Motor neuron (in vitro differentiated cells): ENCODE measurements around the gene SHMT2. TPM values are rescaled to one million over a fixed set of nuclear protein-coding genes. Genes with fewer than 3 reads are reported as not detected.

ENCODE experiments used
- ATAC-seq, 8 experiments: fragments of 200-7000 bp; cut with Tn5 transposase; replicated peaks in 6 of 8; 2 replicates each; pipeline ENCODE4 v1.8.0; 2021; ENCODE audit warnings: mild to moderate bottlenecking in 8 of 8, moderate library complexity in 8 of 8
- H3K27ac ChIP-seq, 2 donors: fragments of 250-450 bp; sonication (Bioruptor Pico); 2 replicates each; pipeline ENCODE4 v1.9.0; 2021; ENCODE audit warnings: antibody characterized with exemption in 2 of 2, mild to moderate bottlenecking in 2 of 2, moderate library complexity in 1 of 2
- H3K4me1 ChIP-seq, 2 donors: fragments of 250-450 bp; sonication (Bioruptor Pico); replicated peaks in 1 of 2; 2 replicates each; pipeline ENCODE4 v1.6.1; 2021; ENCODE audit warnings: antibody characterized with exemption in 2 of 2, mild to moderate bottlenecking in 2 of 2, moderate library complexity in 1 of 2
- H3K4me3 ChIP-seq, 5 donors: fragments of 250-450 bp; sonication (Bioruptor Pico); 2 replicates each; pipeline ENCODE4 v1.9.0; 2021; ENCODE audit warnings: antibody characterized with exemption in 5 of 5, mild to moderate bottlenecking in 5 of 5, moderate library complexity in 4 of 5
- WGBS, 10 experiments: fragments of 450-650 bp; shearing (Covaris generic); methylation state at CpG; one replicate each; pipeline ENCODE4 v1.0.0; 2022; 5-methylcytosine and 5-hydroxymethylcytosine counted together
- in situ Hi-C, 9 experiments: fragments of 400-800 bp; cut with MboI; loops; one replicate each; pipeline ENCODE4 v1.15.0; 2021; ENCODE audit warnings: low sequenced_read_pairs in 9 of 9, low pct_unique_long_range_greater_than_20kb in 2 of 9; ENCODE audit not compliant: unreplicated experiment in 9 of 9
- total RNA-seq, 8 experiments: library from RNA; unstranded; fragments of 300-600 nt; gene quantifications; 2 replicates each; pipeline versions ENCODE4 v1.2.3 to v1.2.4, GENCODE V29; 2022

The SHMT2 gene
- total RNA-seq, 8 experiments from 2014 or later: 72.9 to 187 (median 120) TPM

GRCh38 chr12:57225680-57226210 is 3.8 kb upstream of the SHMT2 start:
- ATAC-seq: no peak
- whole genome bisulfite sequencing, 10 experiments: 0 to 62% methylated on average over 1 to 7 of the region's 18 CpGs; no CpG with 5 or more reads in 8 of the 10 experiments
- Histone ChIP-seq H3K27ac (peak overlapping the region in 1 of 2 donors; percentile 17), H3K4me3 (no peak overlapping the region), H3K4me1 (peaks cover 83 to 88% of the 10 kb centered on the region in 2 donors)
- in situ Hi-C loops: loop anchor here in 1 of 9 experiments (25.0 kb wide), 1 partner anchor 237 kb away; the partner anchor contains the start of genes GLI1 and INHBE

- ATAC-seq: peak in 4 of 8 experiments; percentile 2 to 23 (median 12)
- Histone ChIP-seq H3K4me3 (peak overlapping the region in 3 of 5 donors; percentile 6 to 12 (median 8)), H3K27ac (peak overlapping the region; percentile 17 to 64), H3K4me1 (peaks cover 83 to 88% of the 10 kb centered on the region in 2 donors)
- 20 to 90% (median 35%) methylated on average over 1 to 5 of the region's 35 CpGs; no CpG with 5 or more reads in 5 of the 10 experiments for WGBS, 10 experiments
- in situ Hi-C loops: loop anchor here in 1 of 9 experiments (25.0 kb wide), 1 partner anchor 236 kb away; the partner anchor contains the start of genes GLI1 and INHBE
Observed at GRCh38 chr12:57226588-57227314, 2.8 kb upstream of the SHMT2 start.

- in situ Hi-C loops: loop anchor here in 1 of 9 experiments (25.0 kb wide), 1 partner anchor 235 kb away; the partner anchor contains the start of genes GLI1 and INHBE
- 31 to 93% (median 54%) methylated on average over 2 to 5 of the region's 8 CpGs; no CpG with 5 or more reads in 2 of the 10 experiments for WGBS, 10 experiments
- H3K27ac ChIP-seq: peak overlapping the region; percentile 17 to 22
- peak overlapping the region in 3 of 5 donors; percentile 6 to 12 (median 8) for H3K4me3 ChIP-seq
- peaks cover 77 to 88% of the 10 kb centered on the region in 2 donors for H3K4me1 ChIP-seq
- ATAC-seq: no peak
Observed at GRCh38 chr12:57227315-57228115, 2.0 kb upstream of the SHMT2 start.

GRCh38 chr12:57229046-57229633 is 371 bp upstream of the SHMT2 start:
- H3K4me1 ChIP-seq: peaks cover 70 to 85% of the 10 kb centered on the region in 2 donors
- in situ Hi-C loops: loop anchor here in 1 of 9 experiments (25.0 kb wide), 1 partner anchor 233 kb away; the partner anchor contains the start of genes GLI1 and INHBE
- peak overlapping the region; percentile 95 for H3K27ac ChIP-seq
- no peak for ATAC-seq
- peak overlapping the region; percentile 57 to 67 (median 63) for H3K4me3 ChIP-seq
- WGBS, 10 experiments: 0 to 100% (median 14%) methylated on average over 1 to 9 of the region's 9 CpGs; no CpG with 5 or more reads in 1 of the 10 experiments

- peak in 1 of 8 experiments; percentile 4 for ATAC-seq
- peak overlapping the region; percentile 57 to 67 (median 63) for H3K4me3 ChIP-seq
- in situ Hi-C loops: loop anchor here in 1 of 9 experiments (25.0 kb wide), 1 partner anchor 232 kb away; the partner anchor contains the start of genes GLI1 and INHBE
- peak overlapping the region; percentile 95 for H3K27ac ChIP-seq
- H3K4me1 ChIP-seq: peaks cover 70 to 85% of the 10 kb centered on the region in 2 donors
- WGBS, 10 experiments: 3 to 36% (median 13%) methylated on average over 1 to 7 of the region's 10 CpGs; no CpG with 5 or more reads in 5 of the 10 experiments
Observed at GRCh38 chr12:57230381-57231155, 1.1 kb downstream of the SHMT2 start.

GRCh38 chr12:57231276-57232021 is 1.9 kb downstream of the SHMT2 start:
- in situ Hi-C loops: loop anchor here in 1 of 9 experiments (25.0 kb wide), 1 partner anchor 231 kb away; the partner anchor contains the start of genes GLI1 and INHBE
- Histone ChIP-seq H3K4me3 (peak overlapping the region; percentile 57 to 67 (median 63)), H3K27ac (peak overlapping the region in 1 of 2 donors; percentile 95), H3K4me1 (peaks cover 70 to 85% of the 10 kb centered on the region in 2 donors)
- WGBS, 10 experiments: 60 to 100% (median 92%) methylated on average over 1 to 9 of the region's 13 CpGs; no CpG with 5 or more reads in 2 of the 10 experiments
- ATAC-seq: no peak

- Histone ChIP-seq H3K4me3 (no peak overlapping the region), H3K27ac (no peak overlapping the region), H3K4me1 (peaks cover 70 to 85% of the 10 kb centered on the region in 2 donors)
- ATAC-seq: no peak
- in situ Hi-C loops: loop anchor here in 1 of 9 experiments (25.0 kb wide), 1 partner anchor 230 kb away; the partner anchor contains the start of genes GLI1 and INHBE
- 80 to 100% (median 92%) methylated on average over 1 to 6 of the region's 19 CpGs; no CpG with 5 or more reads in 4 of the 10 experiments for WGBS, 10 experiments
Observed at GRCh38 chr12:57232156-57232756, 2.7 kb downstream of the SHMT2 start.

GRCh38 chr12:57233357-57234232 is 4.1 kb downstream of the SHMT2 start:
- peaks cover 75 to 85% of the 10 kb centered on the region in 2 donors for H3K4me1 ChIP-seq
- in situ Hi-C loops: loop anchor here in 1 of 9 experiments (25.0 kb wide), 1 partner anchor 229 kb away; the partner anchor contains the start of genes GLI1 and INHBE
- WGBS, 10 experiments: 80 to 100% (median 91%) methylated on average over 1 to 8 of the region's 15 CpGs; no CpG with 5 or more reads in 4 of the 10 experiments
- no peak overlapping the region for H3K27ac ChIP-seq
- no peak overlapping the region for H3K4me3 ChIP-seq
- no peak for ATAC-seq

GRCh38 chr12:57234233-57234570 is 4.7 kb downstream of the SHMT2 start:
- WGBS, 10 experiments: 35 to 100% (median 83%) methylated on average over 1 to 2 of the region's 3 CpGs; no CpG with 5 or more reads in 4 of the 10 experiments
- Histone ChIP-seq H3K4me1 (peaks cover 72 to 82% of the 10 kb centered on the region in 2 donors), H3K4me3 (no peak overlapping the region), H3K27ac (no peak overlapping the region)
- no peak for ATAC-seq
- in situ Hi-C loops: loop anchor here in 1 of 9 experiments (25.0 kb wide), 1 partner anchor 228 kb away; the partner anchor contains the start of genes GLI1 and INHBE

- 72 to 89% (median 85%) methylated on average over 2 to 5 of the region's 10 CpGs; no CpG with 5 or more reads in 6 of the 10 experiments for WGBS, 10 experiments
- in situ Hi-C loops: loop anchor here in 1 of 9 experiments (25.0 kb wide), 1 partner anchor 228 kb away; the partner anchor contains the start of genes GLI1 and INHBE
Observed at GRCh38 chr12:57234571-57235016, 5.1 kb downstream of the SHMT2 start.

More at GRCh38 chr12:57234571-57235016, 5.1 kb downstream of the SHMT2 start:
- H3K4me3 ChIP-seq: no peak overlapping the region
- peaks cover 71 to 80% of the 10 kb centered on the region in 2 donors for H3K4me1 ChIP-seq
- no peak for ATAC-seq
- H3K27ac ChIP-seq: peak overlapping the region in 1 of 2 donors; percentile 2
